Activated CD8-positive, alpha-beta memory T cell treated with anti-CD3 and anti-CD28 coated beads, Interleukin-2, amount 50 U/mL, for 24 hours (primary cell): ENCODE results near the gene XIRP1.

ENCODE experiments used
- DNase-seq: peaks from one replicate; pipeline ENCODE4 v3.0.0-alpha.2; 2020; ENCODE audit errors: extremely low read depth

XIRP1 gene

GRCh38 chr3:39166134-39166710, 26.2 kb downstream of the XIRP1 start:
- no peak for DNase-seq

GRCh38 chr3:39165518-39165917, 26.9 kb downstream of the XIRP1 start:
- DNase-seq = no peak

GRCh38 chr3:39164414-39164813, 28.0 kb downstream of the XIRP1 start:
- DNase-seq = no peak

GRCh38 chr3:39158148-39158715, 34.2 kb downstream of the XIRP1 start:
- DNase-seq = no peak

- DNase-seq = no peak
These were observed 35.0 kb downstream of the XIRP1 start for GRCh38 chr3:39157359-39157758.

- no peak for DNase-seq
These were observed 36.0 kb downstream of the XIRP1 start for GRCh38 chr3:39156421-39156820.

GRCh38 chr3:39154280-39155021, 37.9 kb downstream of the XIRP1 start:
- DNase-seq = no peak

- DNase-seq = no peak
These were observed 38.5 kb downstream of the XIRP1 start for GRCh38 chr3:39153977-39154279.

GRCh38 chr3:39150803-39151631, 41.4 kb downstream of the XIRP1 start:
- no peak for DNase-seq

- no peak for DNase-seq
These were observed 42.1 kb downstream of the XIRP1 start for GRCh38 chr3:39150148-39150802.

- DNase-seq = no peak
These were observed 42.8 kb downstream of the XIRP1 start for GRCh38 chr3:39149498-39150147.

GRCh38 chr3:39149059-39149455, 43.3 kb downstream of the XIRP1 start:
- DNase-seq = no peak

- DNase-seq = no peak
These were observed 43.8 kb downstream of the XIRP1 start for GRCh38 chr3:39148435-39149058.

- DNase-seq = no peak
These were observed 44.5 kb downstream of the XIRP1 start for GRCh38 chr3:39147711-39148434.

GRCh38 chr3:39146611-39147591, 45.5 kb downstream of the XIRP1 start:
- peak; percentile 59 for DNase-seq

GRCh38 chr3:39146083-39146501, 46.3 kb downstream of the XIRP1 start:
- no peak for DNase-seq

GRCh38 chr3:39144748-39145380, 47.5 kb downstream of the XIRP1 start:
- DNase-seq = no peak

GRCh38 chr3:39144095-39144747, 48.2 kb downstream of the XIRP1 start:
- no peak for DNase-seq
